Retinal pigment epithelial cell (primary cell): Measurements from ENCODE around the gene GLYR1.

Experiments
- DNase-seq: peaks from one replicate; pipeline ENCODE4 v3.0.0-alpha.2; 2010; ENCODE audit warnings: low read depth
- H3K4me3 ChIP-seq: 2 replicates; pipeline ENCODE4 v1.5.1; 2011; ENCODE audit warnings: mild to moderate bottlenecking, low read length, control low read depth, moderate library complexity
- TF ChIP-seq, protein P1 (sequence below): conservative IDR thresholded peaks from 2 replicates; pipeline ENCODE4 v1.5.1; 2011; ENCODE audit warnings: low read depth, low read length, control low read depth, inconsistent platforms

The GLYR1 gene

DNA sequence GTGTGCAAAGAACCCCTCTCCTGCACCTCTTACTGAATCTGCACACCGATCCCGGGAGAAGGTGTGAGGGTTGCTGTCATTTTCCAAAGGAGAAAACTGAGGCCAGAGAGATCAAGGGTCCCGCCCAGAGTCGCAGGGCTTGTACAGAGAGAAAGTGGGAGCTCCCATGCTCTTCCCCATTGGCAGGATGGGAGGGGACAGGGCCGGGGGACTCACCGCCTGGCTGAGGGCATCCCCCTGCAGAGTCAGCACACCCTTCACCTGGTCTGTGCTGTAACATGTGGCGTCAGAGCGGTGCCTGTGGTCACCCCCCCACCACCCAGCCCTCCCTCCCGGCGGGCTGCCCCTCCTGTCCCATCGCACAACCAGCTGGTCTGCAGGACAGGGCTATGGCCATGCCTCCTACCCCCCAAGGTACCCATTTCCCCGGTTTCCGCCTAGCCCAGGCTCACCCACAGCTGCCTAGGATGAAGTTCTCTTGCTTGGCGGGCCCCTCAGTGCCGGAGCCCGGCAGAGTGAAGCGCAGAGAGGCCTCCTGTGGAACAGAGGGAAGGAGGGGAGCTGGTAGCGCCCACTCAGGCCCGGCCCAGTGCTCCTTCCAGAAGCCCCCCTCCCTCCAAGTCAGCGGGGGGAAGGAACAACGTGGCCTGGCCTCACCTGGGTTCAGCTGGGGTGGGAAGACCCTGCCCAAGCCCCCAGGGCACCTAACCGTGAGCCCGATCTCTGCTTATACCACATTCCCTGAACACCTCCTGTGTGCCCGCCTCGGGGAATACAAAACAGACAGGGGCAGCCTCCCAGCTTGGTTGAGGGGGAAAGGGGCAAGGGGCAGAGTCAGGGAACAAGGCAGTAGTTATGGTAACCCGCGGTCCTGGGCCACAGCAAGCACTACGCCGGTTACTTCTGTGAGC lies 45.8 kb downstream of the GLYR1 start:
- TF ChIP-seq, protein P1, sequence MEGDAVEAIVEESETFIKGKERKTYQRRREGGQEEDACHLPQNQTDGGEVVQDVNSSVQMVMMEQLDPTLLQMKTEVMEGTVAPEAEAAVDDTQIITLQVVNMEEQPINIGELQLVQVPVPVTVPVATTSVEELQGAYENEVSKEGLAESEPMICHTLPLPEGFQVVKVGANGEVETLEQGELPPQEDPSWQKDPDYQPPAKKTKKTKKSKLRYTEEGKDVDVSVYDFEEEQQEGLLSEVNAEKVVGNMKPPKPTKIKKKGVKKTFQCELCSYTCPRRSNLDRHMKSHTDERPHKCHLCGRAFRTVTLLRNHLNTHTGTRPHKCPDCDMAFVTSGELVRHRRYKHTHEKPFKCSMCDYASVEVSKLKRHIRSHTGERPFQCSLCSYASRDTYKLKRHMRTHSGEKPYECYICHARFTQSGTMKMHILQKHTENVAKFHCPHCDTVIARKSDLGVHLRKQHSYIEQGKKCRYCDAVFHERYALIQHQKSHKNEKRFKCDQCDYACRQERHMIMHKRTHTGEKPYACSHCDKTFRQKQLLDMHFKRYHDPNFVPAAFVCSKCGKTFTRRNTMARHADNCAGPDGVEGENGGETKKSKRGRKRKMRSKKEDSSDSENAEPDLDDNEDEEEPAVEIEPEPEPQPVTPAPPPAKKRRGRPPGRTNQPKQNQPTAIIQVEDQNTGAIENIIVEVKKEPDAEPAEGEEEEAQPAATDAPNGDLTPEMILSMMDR = no peak
- peak overlapping the region; percentile 66 for H3K4me3 ChIP-seq
- no peak for DNase-seq

DNA sequence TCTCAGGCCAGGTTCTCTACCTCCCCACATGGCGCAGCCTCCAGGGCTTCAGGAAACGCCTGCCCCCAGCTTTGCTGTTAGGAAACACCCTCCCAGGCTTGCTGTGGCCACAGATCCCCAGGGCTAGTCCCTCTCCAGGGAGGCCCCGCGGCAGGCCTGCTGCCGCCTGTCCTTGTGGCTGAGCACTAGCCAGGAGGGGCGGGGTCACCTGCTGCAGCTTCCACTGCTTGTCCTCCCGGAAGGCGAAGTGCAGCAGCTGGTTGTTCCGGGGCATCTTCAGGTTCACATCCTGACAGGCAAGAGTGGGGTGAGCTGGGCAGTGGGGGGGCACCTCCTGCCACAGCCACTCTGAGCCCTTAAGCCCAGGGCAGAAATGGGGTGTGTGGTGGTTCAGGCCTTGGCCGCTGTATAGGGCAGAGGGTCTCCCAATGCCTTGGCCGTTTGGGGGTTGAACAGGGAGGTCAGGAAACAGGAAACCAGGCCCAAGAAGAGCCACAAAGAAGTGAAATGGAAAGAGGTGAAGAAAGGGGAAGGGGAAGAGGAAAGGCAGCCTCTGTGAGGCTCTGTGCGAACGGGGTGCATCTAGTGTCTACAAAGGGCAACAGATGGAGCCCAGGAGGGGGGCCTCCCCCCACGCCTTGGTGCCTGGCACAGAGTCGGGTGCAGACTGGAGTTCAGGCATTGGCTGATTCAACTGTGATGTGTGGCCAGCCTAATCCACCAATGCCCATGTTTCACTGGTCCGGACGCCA lies 46.6 kb downstream of the GLYR1 start:
- H3K4me3 ChIP-seq = no peak overlapping the region
- TF ChIP-seq, protein P1 = no peak
- DNase-seq = no peak

DNA sequence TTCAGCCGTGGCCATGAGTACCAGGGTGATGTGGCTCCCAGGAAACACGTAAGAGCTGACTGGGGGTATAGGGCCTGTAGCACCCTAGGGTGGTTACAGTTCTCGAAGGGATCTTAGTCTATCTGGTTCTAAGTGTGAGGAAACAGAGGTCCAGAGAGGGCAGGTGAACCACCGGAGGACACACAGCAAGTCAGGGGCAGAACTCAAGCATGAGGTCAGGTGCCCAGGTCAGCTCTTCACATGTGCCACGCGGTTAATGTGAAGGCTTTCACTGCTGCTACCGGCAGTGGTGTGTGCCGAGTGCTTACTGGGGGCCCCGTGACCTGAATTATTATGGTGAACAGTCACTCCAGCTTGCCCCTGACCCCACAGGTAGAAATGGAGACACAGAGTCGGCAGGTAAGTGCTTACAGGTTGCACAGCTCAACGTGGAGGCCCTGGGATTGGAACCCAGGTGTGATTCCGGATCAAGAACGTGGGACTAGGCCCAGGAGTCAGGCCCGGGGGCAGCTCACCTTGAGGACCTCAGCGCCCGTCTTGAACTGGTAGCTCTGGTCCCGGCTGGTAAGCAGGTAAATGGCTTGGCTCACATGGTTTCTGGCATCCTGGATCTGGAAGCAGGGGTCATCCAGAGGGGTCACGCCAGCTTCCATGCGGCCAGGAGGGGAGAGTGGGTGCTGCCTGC lies 47.8 kb downstream of the GLYR1 start:
- TF ChIP-seq, protein P1 = no peak
- DNase-seq = no peak
- H3K4me3 ChIP-seq = no peak overlapping the region

DNA sequence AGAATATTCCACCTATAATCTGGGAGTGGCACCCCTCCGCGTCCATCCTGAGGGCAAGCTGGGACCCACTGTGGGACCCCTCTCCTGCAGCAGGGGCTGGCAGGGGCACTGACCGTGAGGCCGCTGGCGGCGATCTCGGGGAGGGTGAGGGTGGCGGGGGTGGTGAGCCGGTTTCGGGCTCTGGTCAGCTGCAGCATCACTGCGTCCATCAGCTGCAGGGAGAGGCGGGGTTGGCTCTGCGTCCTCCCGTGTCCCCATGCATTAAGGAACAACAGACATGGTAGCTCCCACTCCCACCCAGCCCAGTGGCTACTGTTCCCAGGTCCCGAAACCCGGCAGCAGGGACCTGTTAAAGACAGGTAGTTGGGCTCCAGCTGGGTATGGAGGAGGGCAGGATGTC lies 48.6 kb downstream of the GLYR1 start:
- TF ChIP-seq, protein P1 = no peak
- no peak for DNase-seq
- no peak overlapping the region for H3K4me3 ChIP-seq

DNA sequence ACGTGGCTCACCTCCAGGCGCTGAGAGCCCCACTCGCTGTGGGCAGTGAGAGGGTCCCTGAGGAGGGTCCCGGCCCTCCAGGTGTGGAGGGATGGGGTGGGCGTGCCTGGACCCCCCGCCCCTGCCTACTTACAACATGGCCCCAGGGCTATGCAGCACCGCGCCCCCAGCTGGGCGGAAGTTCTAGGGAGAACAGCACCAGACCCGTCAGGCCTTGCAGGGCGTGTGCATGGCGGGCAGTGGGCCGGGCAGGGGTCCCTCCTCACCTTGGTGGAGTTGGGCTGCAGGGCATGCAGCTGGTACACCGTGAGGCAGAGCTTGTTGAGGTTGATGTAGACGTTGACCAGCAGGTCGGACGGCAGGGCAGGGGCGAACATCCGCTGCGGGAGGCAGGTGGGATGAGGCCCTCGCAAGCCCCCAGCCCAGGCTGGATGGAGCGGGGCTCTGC lies 49.3 kb downstream of the GLYR1 start:
- no peak for DNase-seq

DNA sequence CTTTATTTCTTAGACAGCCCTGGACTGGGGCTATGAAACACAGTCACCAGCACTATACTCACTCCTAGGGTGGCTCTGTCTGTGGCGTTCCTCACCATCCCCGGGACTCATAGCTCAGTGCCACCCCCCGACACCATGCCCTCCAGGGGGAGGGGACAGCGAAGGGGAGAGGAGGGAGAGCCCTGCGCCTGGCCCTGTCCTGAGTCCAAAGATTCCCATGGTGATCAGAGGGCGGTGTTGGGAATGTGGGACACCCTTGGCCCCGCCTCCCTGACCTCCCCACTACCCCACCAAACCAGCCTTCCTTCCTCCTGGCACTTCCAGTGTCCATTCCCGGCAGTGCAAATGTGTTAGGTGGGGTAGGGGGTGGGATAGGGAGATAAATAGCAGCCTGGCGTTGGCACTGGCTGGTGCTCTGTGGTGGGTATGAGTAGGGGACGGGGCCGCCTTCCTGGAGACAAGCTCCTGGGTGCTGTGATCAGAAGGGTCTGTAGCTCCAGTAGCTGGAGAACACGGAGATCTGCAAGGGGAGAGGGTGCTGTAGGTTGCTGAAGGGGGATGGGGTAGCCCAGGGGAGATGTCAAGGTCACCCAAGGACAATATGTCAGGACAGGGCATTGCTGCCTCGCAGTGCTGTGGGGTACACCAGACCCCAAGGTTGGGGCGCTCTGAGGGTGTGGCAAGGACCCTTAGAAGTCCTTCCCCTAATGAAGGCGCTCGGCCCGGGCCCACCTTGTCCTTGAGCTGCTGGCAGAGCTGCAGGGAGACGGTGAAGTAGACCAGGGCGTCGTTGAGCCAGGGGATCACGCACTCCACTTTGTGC lies 49.9 kb downstream of the GLYR1 start:
- TF ChIP-seq, protein P1 = no peak
- no peak overlapping the region for H3K4me3 ChIP-seq
- no peak for DNase-seq

More for the DNA sequence above, 49.3 kb downstream of the GLYR1 start:
- no peak overlapping the region for H3K4me3 ChIP-seq
- TF ChIP-seq, protein P1 = no peak
